HepG2 (cell line): Measurements from ENCODE around the gene SMIM45.

ENCODE experiments used
- ATAC-seq: fragments of 200-7000 bp; cut with Tn5 transposase; 3 replicates; pipeline ENCODE4 v1.9.1; 2020; ENCODE audit warnings: mild to moderate bottlenecking, moderate library complexity
- BruUV-seq: library from RNA; stranded (reverse); fragments of 400-500 nt; replicated peaks from 2 replicates; lab custom pipeline; 2021; lab: Mats Ljungman, UMichigan
- CTCF ChIA-PET: fragments of 300-600 bp; formaldehyde crosslinking; extraction: SDS; loops from one replicate; lab custom pipeline; 2021; ENCODE audit warnings: low total read pairs, inconsistent platforms, low intra/inter-chr PET ratio; lab: Yijun Ruan, JAX
- POLR2A ChIA-PET: fragments of 350-600 bp; sonication (Branson Sonifier 250); formaldehyde crosslinking; loops from one replicate; lab custom pipeline; 2020; ENCODE audit warnings: antibody characterized with exemption, inconsistent platforms; lab: Yijun Ruan, JAX
- DNase-seq: peaks from one replicate; pipeline ENCODE4 v3.0.0-alpha.2; 2015; ENCODE audit warnings: low spot score
- FAIRE-seq: peaks from 3 replicates; lab custom pipeline; 2011; peaks lifted over from hg19 to GRCh38; lab: Jason Lieb, UNC
- H2AFZ ChIP-seq: one replicate; pipeline ENCODE4 v1.6.1; 2011; ENCODE audit warnings: low read length, inconsistent platforms
- H3K27ac ChIP-seq: fragments of 300-600 bp; 3 replicates; pipeline ENCODE4 v1.8.0; 2011; ENCODE audit warnings: mixed run types, mild to moderate bottlenecking, mixed read lengths, low read length, inconsistent platforms; ENCODE audit not compliant: insufficient read depth; ENCODE audit errors: extremely low read length
- H3K27me3 ChIP-seq, 2 experiments: fragments of 200-600 bp in 1 of 2; 2 replicates in 1 of 2; 3 replicates in 1 of 2; pipeline versions ENCODE4 v1.6.0 to v1.8.0; 2011; ENCODE audit warnings: low read length in 2 of 2, mild to moderate bottlenecking in 2 of 2, moderate library complexity in 2 of 2, inconsistent platforms in 1 of 2; ENCODE audit not compliant: insufficient read depth in 2 of 2, control insufficient read depth in 1 of 2
- H3K36me3 ChIP-seq, 2 experiments: fragments of 200-600 bp in 1 of 2; replicated peaks in 1 of 2; 2 replicates in 1 of 2; 3 replicates in 1 of 2; pipeline versions ENCODE4 v1.5.1 to v1.8.0; 2011; ENCODE audit warnings: low read length in 2 of 2, inconsistent platforms in 1 of 2; ENCODE audit not compliant: insufficient read depth in 2 of 2, control insufficient read depth in 1 of 2
- H3K4me1 ChIP-seq: 2 replicates; pipeline ENCODE4 v1.5.1; 2012; ENCODE audit warnings: low read length, inconsistent platforms; ENCODE audit not compliant: insufficient read depth
- H3K4me2 ChIP-seq: 2 replicates; pipeline ENCODE4 v1.6.0; 2011; ENCODE audit warnings: low read depth, low read length, inconsistent platforms
- H3K4me3 ChIP-seq, 3 experiments: fragments of 200-600 bp in 1 of 3; sonication (generic), shearing (Covaris generic) in 1 of 3; replicated peaks in 1 of 3; 2 replicates each; pipeline ENCODE4 v1.5.1; 2011 to 2016; ENCODE audit warnings: low read length in 3 of 3, inconsistent platforms in 2 of 3, low read depth in 2 of 3, mild to moderate bottlenecking in 2 of 3, control low read depth in 1 of 3, mixed read lengths in 1 of 3; ENCODE audit not compliant: insufficient read depth in 1 of 3
- H3K79me2 ChIP-seq: one replicate; pipeline ENCODE4 v1.6.1; 2011; ENCODE audit warnings: low read length, inconsistent platforms; ENCODE audit not compliant: insufficient read depth
- H3K9ac ChIP-seq: 2 replicates; pipeline ENCODE4 v1.6.0; 2011; ENCODE audit warnings: mild to moderate bottlenecking, low read depth, low read length, inconsistent platforms; ENCODE audit not compliant: insufficient read depth
- H3K9me3 ChIP-seq: 2 replicates; pipeline ENCODE4 v1.5.1; 2012; ENCODE audit warnings: mild to moderate bottlenecking, low read length
- H4K20me1 ChIP-seq: 2 replicates; pipeline ENCODE4 v1.6.0; 2011; ENCODE audit warnings: inconsistent platforms, mild to moderate bottlenecking, low read length, moderate library complexity; ENCODE audit not compliant: insufficient read depth
- ARHGAP35 ChIP-seq: sonication (generic); formaldehyde crosslinking; IDR thresholded peaks from 2 replicates; pipeline ENCODE4 v1.9.0; 2022; ENCODE audit warnings: mild to moderate bottlenecking, inconsistent platforms, moderate library complexity, missing genetic modification reagents, borderline replicate concordance
- FOXC1 ChIP-seq: sonication (generic); formaldehyde crosslinking; IDR thresholded peaks from 2 replicates; pipeline ENCODE4 v1.8.0; 2022; ENCODE audit warnings: mild to moderate bottlenecking, missing genetic modification reagents, borderline replicate concordance
- GPBP1L1 ChIP-seq: sonication (generic); formaldehyde crosslinking; IDR thresholded peaks from 2 replicates; pipeline ENCODE4 v1.5.0; 2020; ENCODE audit warnings: mild to moderate bottlenecking, missing genetic modification reagents
- MAFK ChIP-seq, 2 experiments: IDR thresholded peaks in 1 of 2; conservative IDR thresholded peaks in 1 of 2; 2 replicates each; pipeline ENCODE4 v1.6.1; 2011; ENCODE audit warnings: improper control_type of control experiment in 2 of 2, low read length in 2 of 2
- SAP130 ChIP-seq: IDR thresholded peaks from 2 replicates; pipeline ENCODE4 v1.6.1; 2016; ENCODE audit warnings: low read depth
- ZBTB42 ChIP-seq: sonication (generic); formaldehyde crosslinking; IDR thresholded peaks from 2 replicates; pipeline ENCODE4 v1.5.0; 2020; ENCODE audit warnings: mild to moderate bottlenecking, missing genetic modification reagents
- ZNF124 ChIP-seq: sonication (generic); formaldehyde crosslinking; IDR thresholded peaks from 2 replicates; pipeline ENCODE4 v1.4.0; 2020; ENCODE audit warnings: missing genetic modification reagents
- ZNF567 ChIP-seq: sonication (generic); formaldehyde crosslinking; IDR thresholded peaks from 2 replicates; pipeline ENCODE4 v1.8.1; 2023; ENCODE audit warnings: mild to moderate bottlenecking, missing genetic modification reagents, borderline replicate concordance
- ZNF629 ChIP-seq: sonication (generic); formaldehyde crosslinking; conservative IDR thresholded peaks from 2 replicates; pipeline ENCODE4 v1.5.0; 2020; ENCODE audit warnings: missing genetic modification reagents
- ZNF75D ChIP-seq: sonication (generic); formaldehyde crosslinking; IDR thresholded peaks from 2 replicates; pipeline ENCODE4 v1.8.1; 2023; ENCODE audit warnings: missing genetic modification reagents, mild to moderate bottlenecking, borderline replicate concordance
- WGBS: methylation state at CpG from one replicate; pipeline ENCODE4 v1.1.6; 2017; ENCODE audit warnings: low lambda C conversion rate; 5-methylcytosine and 5-hydroxymethylcytosine counted together
- in situ Hi-C: cut with HindIII; loops from 2 replicates; pipeline ENCODE4 v1.10.0; 2017; ENCODE audit warnings: low pct_unique_long_range_greater_than_20kb; ENCODE audit not compliant: extremely low pct_ligation_motif_present
- intact Hi-C: fragments of 100-400 bp; cut with micrococcal nuclease; formaldehyde crosslinking; loops from one replicate; pipeline ENCODE4 v1.10.0; 2022; ENCODE audit not compliant: unreplicated experiment
- TF ChIP-seq, protein P1 (sequence below): sonication (generic); formaldehyde crosslinking; IDR thresholded peaks from 2 replicates; pipeline ENCODE4 v1.4.0; 2020; ENCODE audit warnings: missing genetic modification reagents
- TF ChIP-seq, protein P2 (sequence below): IDR thresholded peaks from 2 replicates; pipeline ENCODE4 v1.6.1; 2016; ENCODE audit warnings: mild to moderate bottlenecking
- TF ChIP-seq, protein P3 (sequence below): sonication (generic); formaldehyde crosslinking; IDR thresholded peaks from 2 replicates; pipeline ENCODE4 v1.5.0; 2020; ENCODE audit warnings: mild to moderate bottlenecking, missing genetic modification reagents, moderate library complexity

Gene SMIM45

GRCh38 chr22:42000466-42000865 is 48.5 kb downstream of the SMIM45 start (continued):
- TF ChIP-seq, protein P1, sequence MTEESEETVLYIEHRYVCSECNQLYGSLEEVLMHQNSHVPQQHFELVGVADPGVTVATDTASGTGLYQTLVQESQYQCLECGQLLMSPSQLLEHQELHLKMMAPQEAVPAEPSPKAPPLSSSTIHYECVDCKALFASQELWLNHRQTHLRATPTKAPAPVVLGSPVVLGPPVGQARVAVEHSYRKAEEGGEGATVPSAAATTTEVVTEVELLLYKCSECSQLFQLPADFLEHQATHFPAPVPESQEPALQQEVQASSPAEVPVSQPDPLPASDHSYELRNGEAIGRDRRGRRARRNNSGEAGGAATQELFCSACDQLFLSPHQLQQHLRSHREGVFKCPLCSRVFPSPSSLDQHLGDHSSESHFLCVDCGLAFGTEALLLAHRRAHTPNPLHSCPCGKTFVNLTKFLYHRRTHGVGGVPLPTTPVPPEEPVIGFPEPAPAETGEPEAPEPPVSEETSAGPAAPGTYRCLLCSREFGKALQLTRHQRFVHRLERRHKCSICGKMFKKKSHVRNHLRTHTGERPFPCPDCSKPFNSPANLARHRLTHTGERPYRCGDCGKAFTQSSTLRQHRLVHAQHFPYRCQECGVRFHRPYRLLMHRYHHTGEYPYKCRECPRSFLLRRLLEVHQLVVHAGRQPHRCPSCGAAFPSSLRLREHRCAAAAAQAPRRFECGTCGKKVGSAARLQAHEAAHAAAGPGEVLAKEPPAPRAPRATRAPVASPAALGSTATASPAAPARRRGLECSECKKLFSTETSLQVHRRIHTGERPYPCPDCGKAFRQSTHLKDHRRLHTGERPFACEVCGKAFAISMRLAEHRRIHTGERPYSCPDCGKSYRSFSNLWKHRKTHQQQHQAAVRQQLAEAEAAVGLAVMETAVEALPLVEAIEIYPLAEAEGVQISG (CRISPR knock-in tag) = no peak
- TF ChIP-seq FOXC1 (CRISPR knock-in tag) (no peak), ZBTB42 (no peak)

GRCh38 chr22:42001121-42001520 is 49.2 kb downstream of the SMIM45 start:
- TF ChIP-seq ZNF75D (no peak), ZNF629 (CRISPR knock-in tag) (no peak), ZNF567 (CRISPR knock-in tag) (no peak), SAP130 (no peak), GPBP1L1 (CRISPR knock-in tag) (no peak), ZNF124 (no peak), ARHGAP35 (no peak), MAFK (conservative IDR thresholded peaks at IDR 0.05 in 1 of 2, IDR thresholded peaks at IDR 0.05 in 1 of 2; ENCODE audit: low read length in 2 of 2) (no peak)
- TF ChIP-seq, protein P2, sequence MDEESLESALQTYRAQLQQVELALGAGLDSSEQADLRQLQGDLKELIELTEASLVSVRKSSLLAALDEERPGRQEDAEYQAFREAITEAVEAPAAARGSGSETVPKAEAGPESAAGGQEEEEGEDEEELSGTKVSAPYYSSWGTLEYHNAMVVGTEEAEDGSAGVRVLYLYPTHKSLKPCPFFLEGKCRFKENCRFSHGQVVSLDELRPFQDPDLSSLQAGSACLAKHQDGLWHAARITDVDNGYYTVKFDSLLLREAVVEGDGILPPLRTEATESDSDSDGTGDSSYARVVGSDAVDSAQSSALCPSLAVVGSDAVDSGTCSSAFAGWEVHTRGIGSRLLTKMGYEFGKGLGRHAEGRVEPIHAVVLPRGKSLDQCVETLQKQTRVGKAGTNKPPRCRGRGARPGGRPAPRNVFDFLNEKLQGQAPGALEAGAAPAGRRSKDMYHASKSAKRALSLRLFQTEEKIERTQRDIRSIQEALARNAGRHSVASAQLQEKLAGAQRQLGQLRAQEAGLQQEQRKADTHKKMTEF (CRISPR knock-in tag) = no peak
- TF ChIP-seq, protein P3, sequence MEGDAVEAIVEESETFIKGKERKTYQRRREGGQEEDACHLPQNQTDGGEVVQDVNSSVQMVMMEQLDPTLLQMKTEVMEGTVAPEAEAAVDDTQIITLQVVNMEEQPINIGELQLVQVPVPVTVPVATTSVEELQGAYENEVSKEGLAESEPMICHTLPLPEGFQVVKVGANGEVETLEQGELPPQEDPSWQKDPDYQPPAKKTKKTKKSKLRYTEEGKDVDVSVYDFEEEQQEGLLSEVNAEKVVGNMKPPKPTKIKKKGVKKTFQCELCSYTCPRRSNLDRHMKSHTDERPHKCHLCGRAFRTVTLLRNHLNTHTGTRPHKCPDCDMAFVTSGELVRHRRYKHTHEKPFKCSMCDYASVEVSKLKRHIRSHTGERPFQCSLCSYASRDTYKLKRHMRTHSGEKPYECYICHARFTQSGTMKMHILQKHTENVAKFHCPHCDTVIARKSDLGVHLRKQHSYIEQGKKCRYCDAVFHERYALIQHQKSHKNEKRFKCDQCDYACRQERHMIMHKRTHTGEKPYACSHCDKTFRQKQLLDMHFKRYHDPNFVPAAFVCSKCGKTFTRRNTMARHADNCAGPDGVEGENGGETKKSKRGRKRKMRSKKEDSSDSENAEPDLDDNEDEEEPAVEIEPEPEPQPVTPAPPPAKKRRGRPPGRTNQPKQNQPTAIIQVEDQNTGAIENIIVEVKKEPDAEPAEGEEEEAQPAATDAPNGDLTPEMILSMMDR (CRISPR knock-in tag) = no peak
- TF ChIP-seq, all 625 proteins: peak for 0
- ATAC-seq (no peak), FAIRE-seq (no peak), DNase-seq (no peak)
- H3K4me2 ChIP-seq = no peak overlapping the region
- no peaks in the 10 kb centered on the region for H3K4me1 ChIP-seq
- intact Hi-C loops (no loop called here), in situ Hi-C loops (no loop called here)
- no TSS peak for BruUV-seq
- H2AFZ ChIP-seq = no peak overlapping the region
- no peak overlapping the region for H3K27ac ChIP-seq
- POLR2A ChIA-PET = no interaction called here
- CTCF ChIA-PET = no interaction called here
- H3K27me3 ChIP-seq = peaks cover 3 to 4% of the 10 kb centered on the region in 2 experiments; a peak in 2 of 5 replicates
- H3K9me3 ChIP-seq = no peaks in the 10 kb centered on the region
- no peaks in the 10 kb centered on the region for H4K20me1 ChIP-seq
- no peak overlapping the region for H3K4me3 ChIP-seq
- H3K79me2 ChIP-seq = no peaks in the 10 kb centered on the region
- no peak overlapping the region for H3K9ac ChIP-seq
- 40% methylated on average over 1 of the region's 8 CpGs for WGBS
- no peaks in the 10 kb centered on the region for H3K36me3 ChIP-seq
